Epithelial cell of esophagus (primary cell): Measurements from ENCODE around the gene KCNAB2.

Experiments
- DNase-seq: peaks from one replicate; pipeline ENCODE4 v3.0.0; 2010; ENCODE audit warnings: low read depth
- H3K4me3 ChIP-seq: 2 replicates; pipeline ENCODE4 v1.5.1; 2011; ENCODE audit warnings: mild to moderate bottlenecking, low read length, control low read depth
- CTCF ChIP-seq: IDR thresholded peaks from 2 replicates; pipeline ENCODE4 v1.5.1; 2011; ENCODE audit warnings: low read depth, mild to moderate bottlenecking, low read length, control low read depth, inconsistent platforms; ENCODE audit not compliant: insufficient read depth; ENCODE audit errors: missing control alignments

Gene KCNAB2

GRCh38 chr1:6039031-6039430 lies 6.7 kb upstream of the KCNAB2 start:
- no peak for DNase-seq
- H3K4me3 ChIP-seq = no peak overlapping the region
- TF ChIP-seq CTCF = no peak

GRCh38 chr1:6040444-6040843 lies 5.2 kb upstream of the KCNAB2 start:
- TF ChIP-seq CTCF = no peak
- no peak for DNase-seq
- no peak overlapping the region for H3K4me3 ChIP-seq

GRCh38 chr1:6040861-6041415 lies 4.8 kb upstream of the KCNAB2 start:
- no peak overlapping the region for H3K4me3 ChIP-seq
- DNase-seq = no peak
- no peak for TF ChIP-seq CTCF

GRCh38 chr1:6041432-6042062 lies 4.1 kb upstream of the KCNAB2 start:
- H3K4me3 ChIP-seq = no peak overlapping the region
- DNase-seq = peak; percentile 46
- peak; percentile 68 for TF ChIP-seq CTCF

- TF ChIP-seq CTCF = no peak
- no peak overlapping the region for H3K4me3 ChIP-seq
- DNase-seq = no peak
Measured at GRCh38 chr1:6043561-6043960, 2.1 kb upstream of the KCNAB2 start.

- DNase-seq = no peak
- H3K4me3 ChIP-seq = no peak overlapping the region
- TF ChIP-seq CTCF = no peak
Measured at GRCh38 chr1:6044481-6045109, 1.1 kb upstream of the KCNAB2 start.
